Hepatocyte (in vitro differentiated cells): ENCODE data around the gene TBC1D13. TPM values are rescaled to one million over a fixed set of nuclear protein-coding genes. Genes with fewer than 3 reads are reported as not detected.
A peak's percentile ranks its signal among the peaks of the same experiment; 100 is the strongest.

ENCODE experiments used
- DNase-seq: peaks from one replicate; pipeline ENCODE4 v3.0.0-alpha.2; 2016; ENCODE audit warnings: low spot score
- H2AFZ ChIP-seq: fragments of 200-600 bp; sonication (generic); 2 replicates; pipeline ENCODE4 v1.6.0; 2016; ENCODE audit warnings: antibody characterized with exemption, mild to moderate bottlenecking
- H3K27ac ChIP-seq: fragments of 200-600 bp; sonication (generic); 2 replicates; pipeline ENCODE4 v1.5.1; 2016; ENCODE audit warnings: mild to moderate bottlenecking
- H3K27me3 ChIP-seq: fragments of 200-600 bp; sonication (generic); 2 replicates; pipeline ENCODE4 v1.6.1; 2016
- H3K36me3 ChIP-seq: fragments of 200-600 bp; sonication (generic); replicated peaks from 2 replicates; pipeline ENCODE4 v1.5.1; 2016; ENCODE audit warnings: low read depth; ENCODE audit not compliant: insufficient read depth
- H3K4me1 ChIP-seq: fragments of 200-600 bp; sonication (generic); 2 replicates; pipeline ENCODE4 v1.5.1; 2016; ENCODE audit warnings: mild to moderate bottlenecking, moderate library complexity; ENCODE audit not compliant: insufficient read depth
- H3K4me2 ChIP-seq: fragments of 200-600 bp; sonication (generic); 2 replicates; pipeline ENCODE4 v1.6.0; 2016
- H3K4me3 ChIP-seq: fragments of 200-600 bp; sonication (generic); 2 replicates; pipeline ENCODE4 v1.5.1; 2016; ENCODE audit warnings: mild to moderate bottlenecking
- H3K79me2 ChIP-seq: fragments of 200-600 bp; sonication (generic); 2 replicates; pipeline ENCODE4 v1.6.0; 2017; ENCODE audit warnings: mild to moderate bottlenecking
- H3K9me2 ChIP-seq: fragments of 200-600 bp; sonication (generic); replicated peaks from 2 replicates; pipeline ENCODE4 v1.6.0; 2017; ENCODE audit warnings: mild to moderate bottlenecking; ENCODE audit not compliant: insufficient read depth
- H3K9me3 ChIP-seq: fragments of 200-600 bp; sonication (generic); 2 replicates; pipeline ENCODE4 v1.5.1; 2016; ENCODE audit warnings: low read depth, mild to moderate bottlenecking
- H4K20me1 ChIP-seq: fragments of 200-600 bp; sonication (generic); 2 replicates; pipeline ENCODE4 v1.6.0; 2016; ENCODE audit warnings: mild to moderate bottlenecking; ENCODE audit not compliant: insufficient read depth, poor library complexity, severe bottlenecking
- CTCF ChIP-seq: fragments of 200-600 bp; sonication (generic); IDR thresholded peaks from 2 replicates; pipeline ENCODE4 v1.5.1; 2016; ENCODE audit warnings: antibody characterized with exemption, mild to moderate bottlenecking; ENCODE audit not compliant: poor library complexity
- EZH2 ChIP-seq: fragments of 200-600 bp; sonication (generic); IDR thresholded peaks from 2 replicates; pipeline ENCODE4 v1.6.1; 2016; ENCODE audit warnings: antibody characterized with exemption, mild to moderate bottlenecking, borderline replicate concordance
- EZH2phosphoT487 ChIP-seq: fragments of 200-600 bp; sonication (generic); IDR thresholded peaks from one replicate; pipeline ENCODE4 v1.6.1; 2018; ENCODE audit warnings: antibody characterized with exemption, mild to moderate bottlenecking, low read depth, moderate library complexity; ENCODE audit not compliant: unreplicated experiment, severe bottlenecking
- WGBS: methylation state at CpG from one replicate; pipeline ENCODE4 v1.1.6; 2016; ENCODE audit warnings: low lambda C conversion rate; ENCODE audit errors: missing lambda C conversion rate; 5-methylcytosine and 5-hydroxymethylcytosine counted together
- polyA plus RNA-seq: library from polyadenylated mRNA; unstranded; fragments of >200 nt; fragmentation: Nextera tagmentation; extraction: Ambion mirVana; gene quantifications from 2 replicates; pipeline ENCODE4 v1.2.1, GENCODE V29; 2016
- total RNA-seq: library from RNA; depleted of rRNA; stranded (reverse); fragments of >200 nt; gene quantifications from 2 replicates; pipeline ENCODE4 v1.2.3, GENCODE V29; 2014

The TBC1D13 gene
- total and polyA plus RNA-seq, 2 experiments from 2014 or later: 21.4 to 25.2 TPM

GRCh38 chr9:128829477-128830251, 42.6 kb downstream of the TBC1D13 start, which contains the start of gene SPOUT1:
Gene SPOUT1 (minus strand): TSS chr9:128829794. CDS start chr9:128829780, 14 bp downstream.
- Histone ChIP-seq H3K4me1 (peaks cover 5% of the 10 kb centered on the region), H3K4me2 (peak within 1 kb of the TSS; percentile 91), H4K20me1 (no peaks in the 10 kb centered on the region), H3K79me2 (peaks cover 12% of the 10 kb centered on the region), H2AFZ (peak within 1 kb of the TSS; percentile 90), H3K4me3 (peak within 1 kb of the TSS; percentile 58), H3K27me3 (no peaks in the 10 kb centered on the region), H3K27ac (peak within 1 kb of the TSS; percentile 11), H3K36me3 (no peaks in the 10 kb centered on the region), H3K9me3 (no peaks in the 10 kb centered on the region), H3K9me2 (no peaks in the 10 kb centered on the region)
- peak; percentile 96 for DNase-seq
- WGBS: 4% methylated on average over 48 of the region's 56 CpGs
- TF ChIP-seq CTCF (no peak), EZH2 (no peak), EZH2phosphoT487 (no peak)

- no peak overlapping the region for H3K27ac ChIP-seq
- H3K4me1 ChIP-seq: peaks cover 3% of the 10 kb centered on the region
- H4K20me1 ChIP-seq: no peaks in the 10 kb centered on the region
- H3K4me3 ChIP-seq: no peak overlapping the region
- H3K9me2 ChIP-seq: no peaks in the 10 kb centered on the region
- H3K36me3 ChIP-seq: no peaks in the 10 kb centered on the region
- DNase-seq: no peak
- H2AFZ ChIP-seq: no peak overlapping the region
- no peaks in the 10 kb centered on the region for H3K9me3 ChIP-seq
- TF ChIP-seq EZH2 (no peak), CTCF (no peak)
- 94% methylated on average over 10 of the region's 10 CpGs for WGBS
- H3K4me2 ChIP-seq: no peak overlapping the region
- H3K79me2 ChIP-seq: peaks cover 5% of the 10 kb centered on the region
- H3K27me3 ChIP-seq: no peaks in the 10 kb centered on the region
Observed at GRCh38 chr9:128833696-128834095, 46.6 kb downstream of the TBC1D13 start.

- DNase-seq: no peak
- no peak overlapping the region for H3K4me2 ChIP-seq
- no peak overlapping the region for H2AFZ ChIP-seq
- TF ChIP-seq EZH2phosphoT487 (no peak), EZH2 (no peak), CTCF (no peak)
- H3K4me1 ChIP-seq: no peaks in the 10 kb centered on the region
- no peak overlapping the region for H3K4me3 ChIP-seq
- no peaks in the 10 kb centered on the region for H3K9me2 ChIP-seq
- H3K27ac ChIP-seq: no peak overlapping the region
- no peaks in the 10 kb centered on the region for H4K20me1 ChIP-seq
- H3K36me3 ChIP-seq: no peaks in the 10 kb centered on the region
- WGBS: 96% methylated on average over 28 of the region's 28 CpGs
- no peaks in the 10 kb centered on the region for H3K79me2 ChIP-seq
- no peaks in the 10 kb centered on the region for H3K27me3 ChIP-seq
- no peaks in the 10 kb centered on the region for H3K9me3 ChIP-seq
Observed at GRCh38 chr9:128835246-128836210, 48.5 kb downstream of the TBC1D13 start.
